GM12878 (cell line): ENCODE results near the gene SCARB1.

ENCODE experiments used
- CTCF ChIP-seq, 3 experiments: IDR thresholded peaks in 2 of 3; conservative IDR thresholded peaks in 1 of 3; 2 replicates each; pipeline ENCODE4 v1.5.1; 2011; ENCODE audit warnings: low read depth in 3 of 3, low read length in 3 of 3, mild to moderate bottlenecking in 3 of 3, control low read depth in 2 of 3, moderate library complexity in 2 of 3, inconsistent platforms in 1 of 3, mixed read lengths in 1 of 3; ENCODE audit not compliant: control insufficient read depth in 2 of 3, insufficient read depth in 1 of 3; ENCODE audit errors: extremely low read depth in 1 of 3
- EZH2 ChIP-seq: IDR thresholded peaks from 2 replicates; pipeline ENCODE4 v1.6.1; 2012; ENCODE audit warnings: low read depth, mild to moderate bottlenecking, control low read depth, inconsistent platforms, low read length, borderline replicate concordance; ENCODE audit not compliant: control insufficient read depth
- IRF3 ChIP-seq: fragments of 450-650 bp; IDR thresholded peaks from 2 replicates; pipeline ENCODE4 v1.6.1; 2014; ENCODE audit warnings: mild to moderate bottlenecking

DNA sequence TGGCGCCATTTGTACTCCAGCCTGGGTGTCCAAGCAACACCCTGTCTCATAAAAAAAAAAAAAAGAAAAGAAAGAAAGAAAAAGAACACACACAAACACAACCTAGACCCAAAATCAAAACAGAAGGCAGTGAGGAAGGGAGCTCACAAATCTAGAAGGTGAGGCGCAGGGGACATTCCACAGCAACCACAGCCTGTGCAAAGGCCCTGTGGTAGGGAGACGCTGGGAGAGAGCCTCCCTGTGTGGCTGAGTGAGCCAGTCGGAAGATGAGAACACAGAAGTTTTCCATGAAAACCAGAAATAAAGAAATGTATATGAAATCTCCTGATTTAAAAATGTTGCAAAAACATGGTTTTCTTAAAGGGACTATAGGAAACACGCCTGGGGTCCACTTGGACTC is 44.6 kb downstream of the SCARB1 start:
- TF ChIP-seq IRF3, result no peak
- TF ChIP-seq EZH2, result no peak
- no peak for TF ChIP-seq CTCF (IDR thresholded peaks at IDR 0.05 in 2 of 3, conservative IDR thresholded peaks at IDR 0.05 in 1 of 3; ENCODE audit: control insufficient read depth in 2 of 3, extremely low read depth in 1 of 3, insufficient read depth in 1 of 3, low read depth in 3 of 3, low read length in 3 of 3)
